GM21367 (cell line): ENCODE data around the gene RNF168.
"Not testable (repeated sequence)": the region's sequence is repeated elsewhere in the genome, so short reads cannot be mapped to it uniquely, and the experiment has no call there.

Source experiments
- ATAC-seq: cut with Tn5 transposase; IDR thresholded peaks from one replicate; pipeline ENCODE4 v1.9.1; 2021; ENCODE audit not compliant: unreplicated experiment

Gene RNF168

GRCh38 chr3:196514913-196515621 is 11.5 kb upstream of the RNF168 start, which contains the start of gene SMCO1:
SMCO1 (minus strand) TSS chr3:196515346; CDS start chr3:196515209, 137 bp downstream.
- ATAC-seq, result no peak

DNA sequence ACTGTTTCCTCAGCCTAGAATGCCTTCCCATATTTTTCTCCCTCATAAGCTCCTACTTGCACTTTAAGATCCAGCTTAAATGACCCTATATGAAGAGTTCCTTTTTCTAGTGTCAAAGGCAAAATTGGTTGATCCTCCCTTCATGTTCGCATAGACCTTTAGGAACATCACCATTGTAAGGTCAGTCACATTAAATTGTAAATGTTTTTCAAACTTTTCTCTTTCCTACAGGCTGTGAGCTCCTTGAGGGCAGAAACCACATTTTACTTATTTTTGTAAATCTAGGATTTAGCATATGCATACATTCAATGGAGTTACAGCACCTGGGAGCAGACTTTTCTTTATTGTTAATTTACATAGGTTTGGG is 10.8 kb upstream of the RNF168 start:
- no peak for ATAC-seq

DNA sequence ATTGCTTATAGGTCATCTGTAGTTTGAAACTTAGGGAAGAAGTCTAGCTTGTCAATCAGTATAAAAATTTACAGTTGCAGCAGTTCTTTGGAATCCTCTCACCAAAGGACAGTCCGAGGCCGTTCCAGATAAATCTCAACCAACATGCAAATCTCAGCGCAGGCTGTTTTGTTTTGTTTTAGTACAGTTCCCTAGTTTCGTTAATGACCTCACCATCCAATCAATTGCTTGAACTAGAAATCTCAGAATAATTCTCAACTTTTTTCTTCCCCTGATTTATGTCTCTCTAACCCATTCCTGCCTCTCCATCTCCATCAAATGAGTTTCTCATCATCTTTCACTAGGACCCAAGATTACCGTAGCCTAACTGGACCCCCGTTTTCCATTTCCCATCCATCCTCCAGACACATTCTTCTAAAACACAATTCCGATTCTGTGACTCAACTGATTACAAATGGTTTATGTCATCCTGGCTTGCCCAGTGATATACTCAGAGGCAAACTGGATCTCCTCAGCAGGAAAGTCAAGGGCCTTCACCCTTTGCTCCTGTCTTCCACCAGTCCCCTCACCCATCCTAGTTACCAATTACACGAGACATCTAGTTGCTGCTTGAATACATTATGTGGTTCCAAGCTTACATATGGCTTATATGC is 10.3 kb upstream of the RNF168 start:
- ATAC-seq, result no peak

DNA sequence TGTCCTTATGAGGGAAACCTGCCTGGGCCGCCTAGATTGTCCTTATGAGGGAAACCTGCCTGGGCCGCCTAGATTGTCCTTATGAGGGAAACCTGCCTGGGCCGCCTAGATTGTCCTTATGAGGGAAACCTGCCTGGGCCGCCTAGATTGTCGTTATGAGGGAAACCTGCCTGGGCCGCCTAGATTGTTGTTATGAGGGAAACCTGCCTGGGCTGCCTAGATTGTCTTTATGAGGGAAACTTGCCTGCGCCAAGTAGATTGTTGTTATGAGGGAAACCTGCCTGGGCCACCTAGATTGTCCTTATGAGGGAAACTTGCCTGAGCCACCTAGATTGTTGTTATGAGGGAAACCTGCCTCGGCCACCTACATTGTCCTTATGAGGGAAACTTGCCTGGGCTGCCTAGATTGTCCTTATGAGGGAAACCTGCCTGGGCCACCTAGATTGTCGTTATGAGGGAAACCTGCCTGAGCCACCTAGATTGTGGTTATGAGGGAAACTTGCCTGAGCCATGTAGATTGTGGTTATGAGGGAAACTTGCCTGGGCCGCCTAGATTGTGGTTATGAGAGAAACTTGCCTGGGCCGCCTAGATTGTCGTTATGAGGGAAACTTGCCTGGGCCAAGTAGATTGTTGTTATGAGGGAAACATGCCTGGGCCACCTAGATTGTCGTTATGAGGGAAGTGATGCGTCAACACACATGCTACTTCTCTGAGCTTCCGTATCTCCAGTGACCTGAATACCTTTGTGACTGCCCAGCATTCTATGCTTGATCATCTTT is 8.3 kb upstream of the RNF168 start:
- not testable (repeated sequence) for ATAC-seq

- ATAC-seq, result not testable (repeated sequence)
Observed at GRCh38 chr3:196511108-196511507, 7.5 kb upstream of the RNF168 start.

GRCh38 chr3:196506687-196507086 is 3.1 kb upstream of the RNF168 start:
- no peak for ATAC-seq

- ATAC-seq, result no peak
Observed at GRCh38 chr3:196504556-196504955, 988 bp upstream of the RNF168 start.

- not testable (repeated sequence) for ATAC-seq
Observed at GRCh38 chr3:196504077-196504398, 470 bp upstream of the RNF168 start.

DNA sequence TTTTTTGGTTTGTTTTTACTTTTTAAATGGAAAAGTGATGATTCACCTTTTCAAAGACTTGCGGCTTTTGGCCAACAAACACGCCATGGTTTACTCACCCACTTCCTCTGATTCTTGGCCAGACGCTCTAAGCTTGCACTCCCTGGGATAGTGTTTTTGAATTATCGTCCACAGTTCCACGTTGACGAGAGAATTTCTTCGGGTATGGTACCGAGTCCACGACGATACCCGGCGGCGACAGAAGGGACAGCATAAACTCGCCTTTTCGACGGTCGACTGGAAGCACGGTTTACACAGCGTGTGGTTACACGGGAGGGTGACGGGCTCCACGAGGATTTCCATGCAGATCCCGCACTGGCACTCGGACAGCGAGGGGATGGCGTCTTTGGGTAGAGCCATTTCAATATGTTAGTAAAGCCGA is 783 bp downstream of the RNF168 start:
- ATAC-seq, result no peak

DNA sequence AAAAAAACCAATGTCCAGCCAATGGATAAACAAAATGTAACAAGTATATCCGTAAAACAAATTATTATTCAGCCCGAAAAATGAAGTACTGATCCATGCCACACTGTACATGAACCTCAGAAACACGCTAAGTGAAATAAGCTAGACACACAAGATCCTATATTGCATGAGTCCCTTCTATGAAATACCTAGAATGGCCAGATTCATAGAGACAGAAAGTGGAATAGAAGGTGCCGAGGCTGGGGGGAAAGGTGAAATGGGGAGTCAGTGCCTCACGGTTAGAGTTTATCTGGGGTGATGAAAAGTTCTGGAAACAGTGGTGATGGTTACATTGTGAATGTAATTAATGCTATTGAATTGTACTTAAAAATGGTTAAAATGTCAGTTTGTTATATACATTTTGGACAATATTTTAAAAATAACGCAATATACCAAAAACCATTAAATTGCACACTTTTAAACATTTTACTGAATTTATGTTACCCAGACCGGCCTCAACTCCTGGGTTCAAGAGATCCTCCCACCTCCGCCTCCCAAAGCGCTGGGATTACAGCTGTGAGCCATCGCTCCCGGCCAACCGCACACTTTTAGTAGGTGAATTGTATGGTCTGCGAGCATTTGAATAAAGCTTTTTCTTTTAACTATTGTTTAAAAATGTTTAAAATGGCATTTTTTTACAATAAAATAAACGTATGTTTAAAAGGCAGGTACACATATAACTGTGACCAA is 2.1 kb downstream of the RNF168 start:
- ATAC-seq, result no peak

GRCh38 chr3:196499807-196500524 is 3.6 kb downstream of the RNF168 start:
- no peak for ATAC-seq

DNA sequence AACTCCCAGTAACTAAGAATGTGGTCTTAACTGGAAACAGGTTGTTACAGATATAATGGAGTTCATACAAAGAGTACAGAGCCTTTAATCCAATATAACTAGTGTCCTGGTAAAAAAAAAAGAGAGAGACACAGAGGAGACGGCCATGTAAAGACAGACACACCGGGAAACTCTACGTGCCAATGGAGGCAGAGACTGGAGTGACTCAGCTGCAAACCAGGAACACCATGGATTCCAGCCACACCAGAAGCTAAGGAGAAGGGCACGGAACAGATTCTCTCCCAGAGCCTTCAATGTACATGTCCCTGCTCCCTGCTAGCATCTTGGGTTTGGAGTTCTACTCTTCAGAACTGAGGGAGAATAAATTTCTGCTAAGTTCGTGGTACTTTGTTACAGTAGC is 4.5 kb downstream of the RNF168 start:
- ATAC-seq, result no peak

GRCh38 chr3:196498297-196498696 is 5.3 kb downstream of the RNF168 start:
- ATAC-seq, result no peak

- no peak for ATAC-seq
Observed at GRCh38 chr3:196496183-196496582, 7.4 kb downstream of the RNF168 start.

DNA sequence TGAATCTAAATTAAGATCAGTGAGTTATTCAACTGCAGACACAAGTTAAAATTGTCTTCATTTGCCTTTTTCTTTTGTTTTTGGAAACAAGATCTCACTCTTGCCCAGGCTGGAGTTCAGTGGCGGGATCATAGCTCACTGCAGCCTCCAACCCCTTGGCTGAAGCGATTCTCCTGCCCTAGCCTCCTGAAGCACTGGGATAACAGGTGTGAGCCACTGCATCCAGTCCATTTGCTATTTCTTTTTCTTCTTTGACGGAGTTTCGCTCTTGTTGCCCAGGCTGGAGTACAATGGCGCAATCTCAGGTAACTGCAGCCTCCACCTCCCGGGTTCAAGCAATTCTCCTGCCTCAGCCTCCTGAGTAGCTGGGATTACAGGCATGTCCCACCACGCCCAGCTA is 10.3 kb downstream of the RNF168 start:
- ATAC-seq, result no peak

DNA sequence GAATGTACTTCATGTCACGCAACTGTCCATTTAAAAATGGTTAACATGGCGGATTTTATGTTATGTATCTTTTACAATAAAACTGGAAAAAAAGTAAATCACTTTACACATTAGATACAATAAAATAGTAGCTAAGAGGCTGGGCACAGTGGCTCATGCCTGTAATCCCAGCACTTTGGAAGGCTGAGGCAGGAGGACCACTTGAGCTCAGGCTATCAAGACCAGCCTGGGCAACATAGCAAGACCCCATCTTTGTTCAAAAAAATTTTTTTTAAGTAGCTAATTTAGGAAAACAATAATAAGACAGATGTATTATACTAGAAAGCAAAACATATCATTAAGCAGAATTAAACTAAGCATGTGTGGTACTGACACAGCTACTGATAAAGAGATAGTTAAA is 11.5 kb downstream of the RNF168 start:
- no peak for ATAC-seq

- no peak for ATAC-seq
Observed at GRCh38 chr3:196489747-196490146, 13.8 kb downstream of the RNF168 start.

DNA sequence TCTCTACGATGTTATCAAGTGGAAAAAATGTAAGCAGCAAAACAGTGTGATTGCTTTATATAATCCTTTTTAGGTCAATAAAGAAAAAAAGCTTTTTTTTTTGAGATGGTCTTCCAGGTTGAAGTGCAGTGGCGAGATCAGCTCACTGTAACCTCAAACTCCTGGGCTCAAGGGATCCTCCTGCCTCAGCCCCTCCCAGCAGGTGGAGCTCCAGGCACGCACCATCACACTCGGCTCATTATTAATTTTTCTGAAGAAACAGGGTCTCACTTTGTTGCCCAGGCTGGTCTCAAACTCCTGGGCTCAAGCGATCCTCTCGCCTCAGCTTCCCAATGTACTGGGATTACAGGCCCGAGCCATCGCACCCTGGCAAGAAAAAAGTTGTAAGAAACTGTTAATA is 17.3 kb downstream of the RNF168 start:
- no peak for ATAC-seq

DNA sequence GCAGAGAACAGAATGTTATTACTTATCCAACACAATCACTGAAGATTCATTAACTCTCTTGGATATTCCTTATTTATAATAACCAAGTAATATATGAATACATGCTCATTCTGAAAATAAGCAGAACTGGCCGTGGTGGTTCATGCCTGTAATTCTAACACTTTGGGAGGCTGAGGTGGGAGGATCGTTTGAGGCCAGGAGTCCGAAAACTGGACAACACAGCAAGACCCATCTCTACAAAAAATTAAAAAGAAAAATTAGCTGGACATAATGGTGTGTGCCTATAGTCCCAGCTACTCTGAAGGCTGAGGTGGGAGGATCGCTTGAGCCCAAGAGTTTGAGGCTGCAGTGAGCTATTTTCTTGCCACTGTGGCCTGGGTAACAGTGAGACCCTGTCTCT is 25.9 kb downstream of the RNF168 start:
- no peak for ATAC-seq

- no peak for ATAC-seq
Observed at GRCh38 chr3:196472286-196472685, 31.3 kb downstream of the RNF168 start.

- ATAC-seq, result no peak
Observed at GRCh38 chr3:196471551-196471950, 32.0 kb downstream of the RNF168 start.
